GM12891 (cell line): ENCODE measurements around the gene GABPB1.

Source experiments
- PAX5 ChIP-seq: IDR thresholded peaks from 2 replicates; pipeline ENCODE4 v1.6.1; 2011; ENCODE audit warnings: low read length, moderate library complexity, mild to moderate bottlenecking; ENCODE audit not compliant: insufficient read depth, severe bottlenecking
- POLR2A ChIP-seq: IDR thresholded peaks from 2 replicates; pipeline ENCODE4 v1.6.1; 2011; ENCODE audit warnings: low read depth, low read length, control low read depth
- POLR2AphosphoS5 ChIP-seq: IDR thresholded peaks from 2 replicates; pipeline ENCODE4 v1.6.1; 2011; ENCODE audit warnings: low read depth, low read length, control low read depth
- POU2F2 ChIP-seq: IDR thresholded peaks from 2 replicates; pipeline ENCODE4 v1.6.1; 2011; ENCODE audit warnings: low read depth, mild to moderate bottlenecking, control low read depth, low read length, moderate library complexity
- SPI1 ChIP-seq: IDR thresholded peaks from 2 replicates; pipeline ENCODE4 v1.6.1; 2011; ENCODE audit warnings: low read depth, low read length, control low read depth
- TAF1 ChIP-seq: IDR thresholded peaks from 2 replicates; pipeline ENCODE4 v1.6.1; 2011; ENCODE audit warnings: low read depth, low read length, control low read depth

DNA sequence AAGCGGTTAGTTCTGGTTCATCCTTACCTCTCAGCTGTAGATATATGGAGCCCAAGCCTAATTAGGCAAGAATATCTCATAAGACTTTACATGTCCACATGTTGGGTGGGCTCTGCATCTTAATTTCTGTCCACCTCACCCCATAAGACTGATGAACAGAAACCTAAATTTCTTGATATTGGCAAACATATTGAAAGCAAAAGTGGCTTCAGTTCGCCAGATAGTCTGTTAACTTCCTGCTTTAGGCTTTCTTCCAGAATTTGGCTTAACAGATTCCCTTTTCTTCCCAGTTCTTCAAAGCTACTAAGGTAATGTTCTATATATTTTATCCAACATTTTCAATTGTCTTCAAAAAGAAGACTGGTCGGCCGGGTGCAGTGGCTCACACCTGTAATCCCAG, 19.7 kb downstream of the GABPB1 start:
- TF ChIP-seq POLR2AphosphoS5, result no peak
- no peak for TF ChIP-seq POLR2A
- TF ChIP-seq TAF1, result no peak
- no peak for TF ChIP-seq SPI1
- TF ChIP-seq POU2F2, result no peak
- no peak for TF ChIP-seq PAX5
